NCI-H748 (cell line): Measurements from ENCODE around the gene SPATA12.

Experiments used
- DNase-seq: peaks from one replicate; lab custom pipeline; 2025; ENCODE audit not compliant: unreplicated experiment; lab: John Stamatoyannopoulos, UW

The SPATA12 gene

DNA sequence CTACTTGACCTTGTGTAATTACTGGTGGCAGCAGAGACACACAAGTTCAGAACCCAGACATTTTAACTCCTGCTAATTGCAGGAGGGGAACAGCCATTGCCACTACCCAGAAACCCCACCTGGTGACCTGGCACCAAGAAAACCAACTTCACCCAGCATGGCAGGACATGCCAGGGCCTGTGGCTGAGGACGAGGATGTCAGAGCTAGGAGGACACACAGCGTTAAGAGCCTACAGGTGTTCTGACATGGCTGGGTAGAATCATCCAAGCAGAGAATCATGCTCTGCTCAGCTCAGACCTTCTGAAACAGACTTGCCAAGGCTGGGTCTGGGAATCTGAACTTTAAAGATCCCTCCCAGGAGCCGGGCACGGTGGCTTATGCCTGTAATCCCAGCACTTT is 11.7 kb upstream of the SPATA12 start:
- DNase-seq: no peak

- no peak for DNase-seq
Measured at GRCh38 chr3:57052662-57053061, 7.8 kb upstream of the SPATA12 start.

DNA sequence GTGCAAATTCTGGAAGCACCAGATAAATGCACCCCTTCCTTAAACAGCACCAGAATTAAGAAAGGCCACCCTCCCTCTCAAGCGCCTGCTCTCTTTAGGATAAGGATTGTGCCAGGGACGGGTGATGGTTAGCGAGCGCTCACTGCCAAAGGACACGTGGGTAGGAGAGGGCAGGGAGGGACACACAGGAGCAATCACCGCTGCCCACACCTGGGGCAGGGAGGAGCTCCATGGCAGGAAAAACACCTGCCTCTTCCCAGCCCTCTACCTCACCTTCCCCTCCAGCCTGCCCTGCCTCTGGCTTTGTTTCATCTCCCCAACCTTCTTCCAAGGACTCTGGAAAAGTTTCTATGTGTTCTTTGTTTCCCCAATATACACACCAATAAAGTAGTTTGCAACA is 7.3 kb upstream of the SPATA12 start:
- DNase-seq: no peak

DNA sequence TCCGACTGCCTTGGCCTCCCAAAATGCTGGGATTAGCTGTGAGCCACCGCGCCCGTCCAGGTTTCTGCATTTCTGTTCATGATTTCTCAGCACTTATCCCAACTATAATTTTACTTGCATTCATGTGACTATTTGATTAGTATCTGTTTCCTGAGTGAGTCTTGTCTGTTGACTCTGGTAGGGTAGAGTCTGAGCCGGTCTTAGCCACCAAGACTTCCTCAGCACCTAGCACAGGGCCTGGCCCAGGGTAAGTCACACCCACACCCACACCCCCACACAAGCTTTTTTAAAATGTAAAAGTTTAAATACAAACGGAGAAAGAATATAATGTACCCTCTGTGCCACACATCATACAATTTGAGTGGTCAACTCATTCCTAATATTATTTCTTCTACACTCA is 3.1 kb upstream of the SPATA12 start:
- no peak for DNase-seq

DNA sequence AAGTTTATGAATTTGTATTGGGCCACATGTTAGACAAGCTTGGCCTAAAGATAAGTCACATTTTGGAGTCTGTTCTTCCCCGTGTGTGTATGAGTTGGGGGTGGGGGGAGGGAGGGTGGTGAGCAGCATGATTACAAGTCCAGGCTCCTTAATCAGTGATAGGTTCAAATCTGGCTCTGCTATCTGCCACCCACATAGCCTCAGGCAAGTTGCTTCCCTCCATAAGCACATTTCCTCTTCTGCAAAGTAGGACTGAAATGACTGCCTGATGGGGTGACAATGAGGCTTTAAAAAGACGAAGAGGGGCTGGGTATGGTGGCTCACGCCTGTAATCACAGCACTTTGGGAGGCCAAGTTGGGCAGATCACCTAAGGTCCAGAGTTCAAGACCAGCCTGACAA is 1.1 kb upstream of the SPATA12 start:
- DNase-seq: no peak

- no peak for DNase-seq
Measured at GRCh38 chr3:57061556-57061955, 1.1 kb downstream of the SPATA12 start.

- DNase-seq: no peak
Measured at GRCh38 chr3:57062101-57062631, 1.7 kb downstream of the SPATA12 start.

GRCh38 chr3:57063032-57063431 is 2.6 kb downstream of the SPATA12 start:
- no peak for DNase-seq

DNA sequence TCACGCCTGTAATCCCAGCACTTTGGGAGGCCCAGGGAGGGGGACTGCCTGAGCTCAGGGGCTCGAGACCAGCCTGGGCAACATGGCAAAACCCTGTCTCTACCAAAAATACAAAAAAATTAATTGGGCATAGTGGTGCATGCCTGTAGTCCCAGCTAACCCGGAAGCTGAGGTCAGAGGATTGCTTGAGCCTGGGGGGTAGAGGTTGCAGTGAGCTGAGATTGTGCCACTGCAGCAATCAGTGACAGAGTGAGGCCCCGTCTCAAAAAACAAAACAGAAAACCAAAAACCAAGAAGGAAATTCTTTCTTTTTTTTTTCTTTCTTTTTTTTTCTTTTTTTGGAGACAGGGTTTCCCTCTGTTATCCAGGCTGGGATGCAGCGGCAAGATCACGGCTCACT is 3.5 kb downstream of the SPATA12 start:
- DNase-seq: no peak

- no peak for DNase-seq
Measured at GRCh38 chr3:57064572-57064971, 4.1 kb downstream of the SPATA12 start.

DNA sequence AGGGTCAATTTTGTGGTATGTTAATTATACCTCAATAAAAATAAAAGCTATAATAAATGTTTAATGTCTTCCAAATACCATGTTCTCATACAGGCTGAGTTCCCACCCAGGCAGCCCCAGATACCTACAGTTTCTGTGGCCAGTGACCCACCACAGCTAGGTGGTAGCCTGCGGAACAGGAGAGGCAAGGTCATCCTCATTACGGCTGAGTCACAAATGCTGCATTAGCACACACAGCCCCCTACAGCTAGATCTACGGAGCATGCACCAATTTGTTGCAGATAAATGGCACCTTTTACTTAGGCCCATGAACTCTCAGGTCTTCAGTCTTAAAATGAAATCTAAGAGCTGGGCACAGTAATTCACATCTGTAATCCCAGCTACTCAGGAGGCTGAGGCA is 5.1 kb downstream of the SPATA12 start:
- DNase-seq: no peak

GRCh38 chr3:57066471-57066870 is 6.0 kb downstream of the SPATA12 start:
- no peak for DNase-seq

DNA sequence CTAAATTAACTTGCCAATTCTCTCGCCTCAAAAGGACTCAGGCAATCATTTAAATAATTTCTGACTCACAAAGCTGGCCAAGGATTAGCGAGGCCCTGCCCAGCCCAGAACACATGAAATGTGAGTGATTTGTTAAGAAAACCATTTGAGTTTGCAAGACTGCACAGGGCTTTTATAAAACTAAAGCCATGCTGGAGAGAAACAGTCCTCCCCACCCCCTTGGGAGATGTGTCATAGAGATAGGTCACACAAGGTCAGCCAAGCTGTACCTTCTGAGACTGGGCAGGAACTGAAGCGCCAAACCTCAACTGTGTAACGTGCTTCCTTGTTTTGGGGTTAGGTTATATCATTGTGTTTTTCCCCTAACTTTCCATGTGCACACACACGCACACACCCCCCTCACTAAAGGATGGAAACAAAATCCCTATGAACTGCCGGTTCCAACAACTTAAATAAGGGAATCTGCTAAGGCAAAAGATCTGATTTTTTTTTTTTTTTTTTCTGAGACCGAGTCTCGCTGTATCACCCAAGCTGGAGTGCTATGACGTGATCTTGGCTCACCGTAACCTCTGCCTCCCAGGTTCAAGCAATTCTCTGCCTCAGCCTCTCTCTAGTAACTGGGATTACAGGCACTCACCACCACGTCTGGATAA is 8.1 kb downstream of the SPATA12 start:
- no peak for DNase-seq

GRCh38 chr3:57069503-57069902 is 9.0 kb downstream of the SPATA12 start:
- no peak for DNase-seq

DNA sequence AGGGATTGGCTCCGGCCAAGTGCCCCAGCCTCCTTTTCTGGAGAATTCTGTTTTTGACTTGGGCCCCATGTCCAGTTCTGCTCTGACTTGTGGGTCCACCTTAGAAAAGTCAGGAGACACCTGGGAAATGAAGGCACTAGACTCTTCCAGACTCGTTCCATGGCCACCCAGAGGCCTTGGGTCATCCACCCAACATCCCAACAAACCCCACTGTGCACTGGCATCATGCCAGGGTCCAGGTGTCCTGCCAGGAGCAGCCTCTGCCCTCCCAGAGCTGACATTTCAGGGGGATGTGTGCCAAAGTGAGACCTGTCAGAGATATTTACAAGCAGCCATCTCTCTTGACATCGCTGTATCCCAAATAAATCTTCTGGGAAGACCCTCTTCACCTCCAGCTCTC is 13.2 kb downstream of the SPATA12 start:
- DNase-seq: no peak

DNA sequence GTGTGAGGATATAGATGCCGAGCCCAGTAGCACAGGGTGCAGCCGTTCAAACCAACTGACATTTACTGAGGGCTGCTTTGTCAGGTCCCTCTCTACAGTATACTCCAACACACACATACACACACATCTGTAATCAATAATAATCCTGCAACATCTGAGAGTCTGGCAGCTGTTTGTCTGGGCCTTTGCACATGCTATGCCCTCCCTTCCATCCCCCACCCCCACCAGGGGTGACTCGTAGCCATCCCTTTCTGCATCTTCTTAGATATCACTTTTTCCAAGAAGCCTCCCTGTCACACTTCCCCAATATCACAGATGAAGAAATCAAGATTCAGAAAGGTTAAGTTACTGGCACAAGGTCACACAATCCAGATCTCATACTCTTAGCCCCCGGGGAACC is 13.7 kb downstream of the SPATA12 start:
- no peak for DNase-seq

GRCh38 chr3:57076422-57076951 is 16.0 kb downstream of the SPATA12 start:
- no peak for DNase-seq

DNA sequence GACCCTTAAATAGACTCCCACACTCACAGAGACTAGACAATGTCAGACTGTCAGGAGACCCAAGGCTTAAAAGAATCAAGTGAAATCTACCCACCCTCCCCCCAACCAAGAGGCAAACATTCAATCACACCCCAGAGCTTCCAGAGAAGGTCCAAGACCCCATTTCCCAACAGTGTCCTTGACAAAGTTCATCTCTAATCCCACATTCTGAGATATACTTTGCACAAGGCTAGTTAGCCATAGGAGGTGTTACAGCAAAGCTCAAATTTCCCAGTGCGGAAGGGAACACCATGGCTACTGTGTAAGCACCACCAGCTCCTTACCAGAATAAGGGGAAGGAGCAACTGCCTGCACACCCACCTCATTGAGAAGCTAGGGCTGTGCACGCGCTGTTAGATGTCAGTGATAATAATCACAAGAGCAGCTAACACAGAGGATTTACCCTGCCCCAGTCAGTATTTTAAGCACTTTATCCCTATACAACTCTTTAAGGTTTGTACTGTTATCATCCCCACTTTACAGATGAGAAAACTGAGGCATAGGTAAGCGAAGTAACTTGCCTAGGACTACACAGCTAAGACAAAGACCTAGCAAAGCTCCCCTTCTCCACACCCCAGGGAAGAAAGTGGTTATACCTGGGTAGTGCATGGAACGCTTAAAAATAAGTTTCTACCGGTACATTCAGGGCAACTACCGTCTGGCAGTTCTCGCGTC is 17.3 kb downstream of the SPATA12 start:
- DNase-seq: no peak

DNA sequence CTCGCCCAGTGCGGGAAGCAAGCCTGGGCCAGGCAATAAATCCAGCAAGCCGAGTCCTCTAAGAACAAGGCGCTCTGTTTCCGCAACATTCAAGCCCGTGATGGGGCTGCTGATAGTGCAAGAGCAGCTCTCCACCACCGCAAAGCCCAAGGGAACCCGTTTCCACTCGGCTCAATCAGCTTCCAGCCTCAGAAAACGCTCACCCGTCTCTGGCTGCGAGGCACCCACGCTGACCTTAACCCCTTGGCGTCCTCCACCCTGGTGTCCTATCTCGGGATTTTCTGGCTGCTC is 17.8 kb downstream of the SPATA12 start:
- DNase-seq: peak; percentile 55

DNA sequence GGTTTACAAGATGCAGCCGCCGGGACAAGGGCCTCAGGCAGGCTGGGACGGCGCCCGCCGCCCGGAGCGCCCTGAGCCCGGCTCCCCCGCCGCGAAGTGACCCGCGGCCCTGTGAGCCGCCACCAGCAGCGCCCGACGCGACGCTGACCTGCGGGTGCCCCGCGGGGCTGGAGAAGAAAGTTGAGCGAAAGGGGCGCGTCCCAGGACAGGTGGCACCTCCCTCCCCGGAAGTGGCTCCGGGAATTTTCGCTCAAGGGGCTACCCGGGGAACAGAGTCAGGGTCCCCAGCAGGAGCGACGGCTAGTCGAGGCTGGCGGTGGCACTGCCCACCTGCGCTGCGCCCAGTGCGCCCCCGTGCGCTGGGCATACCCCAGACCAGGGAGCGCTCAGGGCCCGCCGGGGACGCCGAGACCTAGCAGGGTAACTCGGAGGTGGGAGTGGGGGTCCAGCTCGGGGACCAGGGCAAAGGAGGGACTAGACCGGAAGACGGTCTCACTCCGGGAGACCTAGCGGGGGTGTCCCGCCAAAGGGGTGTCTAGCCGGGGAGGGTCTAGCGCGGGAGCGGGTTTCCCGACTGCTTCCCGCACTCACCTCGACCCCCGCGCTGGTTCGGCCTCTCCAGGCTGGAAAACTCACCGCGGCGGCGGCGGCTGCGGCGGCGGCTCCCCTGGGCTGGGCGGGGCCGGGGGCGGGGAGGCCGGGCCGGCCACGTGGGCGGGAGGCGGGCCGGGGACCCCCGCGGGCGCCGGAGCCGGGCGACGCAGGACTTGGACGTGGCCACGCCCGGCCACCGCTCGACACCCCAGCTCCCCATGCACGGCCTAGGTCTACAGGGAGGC is 18.4 kb downstream of the SPATA12 start:
- DNase-seq: peak; percentile 58

DNA sequence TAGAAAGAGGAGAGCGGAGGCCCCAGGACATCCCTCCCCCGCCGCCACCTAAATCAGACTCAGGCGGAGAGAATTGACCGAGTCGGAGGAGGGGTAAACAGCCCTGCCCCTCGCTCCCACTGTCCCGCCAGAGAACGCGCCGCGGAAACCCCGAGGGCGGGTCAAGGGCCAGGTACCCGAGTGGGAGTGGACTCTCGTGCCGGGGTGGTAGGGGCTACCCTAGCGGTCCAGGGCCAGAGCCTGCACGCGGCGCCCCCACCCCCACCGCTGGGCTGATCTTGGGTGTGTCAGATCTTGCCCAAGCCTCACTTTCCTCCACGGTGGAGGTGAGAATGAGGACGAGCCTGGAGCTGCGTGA is 19.0 kb downstream of the SPATA12 start:
- no peak for DNase-seq

GRCh38 chr3:57080171-57080570 is 19.7 kb downstream of the SPATA12 start:
- DNase-seq: no peak
